ENCODE results near the gene KRT76.
"Not testable (repeated sequence)": the region's sequence is repeated elsewhere in the genome, so short reads cannot be mapped to it uniquely, and the experiment has no call there.

The KRT76 gene

DNA sequence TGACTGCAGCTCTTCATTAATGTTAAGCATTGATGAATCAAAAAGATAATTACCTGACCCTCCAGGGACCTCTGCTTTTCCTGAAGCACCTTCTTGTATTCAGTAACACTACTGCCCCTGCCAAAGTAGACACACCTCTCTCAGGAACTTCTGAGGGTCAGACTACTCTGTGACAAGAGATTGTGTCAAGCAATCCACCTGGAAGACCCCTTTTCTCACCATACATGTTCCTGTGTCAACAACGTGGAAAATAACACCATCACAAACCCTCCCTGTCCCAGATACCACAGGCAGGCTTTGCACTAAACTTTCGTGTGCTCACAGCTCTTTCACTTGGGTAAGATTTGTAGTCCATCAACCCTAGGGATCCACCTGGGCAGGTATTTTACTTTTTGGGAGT lies 13.2 kb downstream of the KRT76 start:
- Histone ChIP-seq H3K36me3 (ENCODE audit: control insufficient read depth, insufficient read depth, low read length) (no peaks in the 10 kb centered on the region), H3K9ac (ENCODE audit: low read depth, low read length) (no peak overlapping the region), H3K27me3 (ENCODE audit: control insufficient read depth, insufficient read depth, low read length) (no peaks in the 10 kb centered on the region), H3K4me1 (ENCODE audit: control insufficient read depth, insufficient read depth, low read length) (no peaks in the 10 kb centered on the region), H3K27ac (ENCODE audit: low read depth, low read length) (no peak overlapping the region), H3K4me3 (ENCODE audit: low read depth, low read length) (no peak overlapping the region), H3K9me3 (ENCODE audit: control insufficient read depth, insufficient read depth, low read length) (peaks cover 21% of the 10 kb centered on the region)

- Histone ChIP-seq H3K36me3 (ENCODE audit: control insufficient read depth, insufficient read depth, low read length) (no peaks in the 10 kb centered on the region), H3K27me3 (ENCODE audit: control insufficient read depth, insufficient read depth, low read length) (no peaks in the 10 kb centered on the region), H3K4me3 (ENCODE audit: low read depth, low read length) (no peak overlapping the region), H3K9ac (ENCODE audit: low read depth, low read length) (no peak overlapping the region), H3K4me1 (ENCODE audit: control insufficient read depth, insufficient read depth, low read length) (no peaks in the 10 kb centered on the region), H3K9me3 (ENCODE audit: control insufficient read depth, insufficient read depth, low read length) (peaks cover 21% of the 10 kb centered on the region), H3K27ac (ENCODE audit: low read depth, low read length) (no peak overlapping the region)
These were observed 14.0 kb downstream of the KRT76 start for GRCh38 chr12:52763036-52763659.

DNA sequence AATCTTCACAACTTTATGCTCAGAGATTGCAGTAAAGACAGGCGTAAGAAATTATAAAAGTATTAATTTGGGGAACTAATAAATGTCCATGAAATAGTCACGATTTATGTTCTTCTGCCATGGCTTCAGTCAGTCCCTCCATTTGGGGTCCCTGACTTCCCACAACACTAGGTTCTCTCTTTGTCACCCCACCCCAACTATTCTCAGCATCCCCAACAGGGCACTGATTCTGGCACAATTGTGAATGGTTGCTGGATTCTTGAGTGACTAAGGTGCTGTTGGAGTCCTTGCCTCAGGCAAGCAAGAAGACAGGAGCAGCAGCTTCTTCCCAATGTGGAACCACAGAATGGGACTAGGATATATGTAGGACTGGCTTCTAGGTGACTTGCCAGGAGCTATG lies 15.3 kb downstream of the KRT76 start:
- Histone ChIP-seq H3K4me1 (ENCODE audit: control insufficient read depth, insufficient read depth, low read length) (no peaks in the 10 kb centered on the region), H3K4me3 (ENCODE audit: low read depth, low read length) (no peak overlapping the region), H3K36me3 (ENCODE audit: control insufficient read depth, insufficient read depth, low read length) (no peaks in the 10 kb centered on the region), H3K27ac (ENCODE audit: low read depth, low read length) (no peak overlapping the region), H3K9me3 (ENCODE audit: control insufficient read depth, insufficient read depth, low read length) (peaks cover 21% of the 10 kb centered on the region), H3K27me3 (ENCODE audit: control insufficient read depth, insufficient read depth, low read length) (no peaks in the 10 kb centered on the region; the same call in 1 of the 2 replicates), H3K9ac (ENCODE audit: low read depth, low read length) (no peak overlapping the region)

DNA sequence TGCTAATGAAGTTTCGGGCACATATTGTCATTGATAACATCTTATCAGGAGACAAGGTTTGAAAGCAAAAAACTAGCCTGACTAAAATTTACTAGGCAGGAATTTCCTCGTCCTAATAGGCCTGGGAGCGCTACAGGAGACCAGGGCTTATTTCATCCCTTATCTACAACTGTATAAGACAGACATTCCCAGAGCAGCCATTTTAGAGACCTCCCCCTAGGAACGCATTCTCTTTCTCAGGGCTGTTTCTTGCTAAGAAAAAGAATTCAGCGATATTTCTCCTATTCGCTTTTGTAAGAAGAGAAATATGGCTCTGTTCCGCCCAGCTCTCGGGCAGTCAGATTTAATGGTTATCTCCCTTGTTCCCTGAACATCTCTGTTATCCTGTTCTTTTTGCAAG lies 15.9 kb downstream of the KRT76 start:
- not testable (repeated sequence) for H3K4me1 ChIP-seq (ENCODE audit: control insufficient read depth, insufficient read depth, low read length); H3K27me3 ChIP-seq (ENCODE audit: control insufficient read depth, insufficient read depth, low read length); H3K27ac ChIP-seq (ENCODE audit: low read depth, low read length); H3K4me3 ChIP-seq (ENCODE audit: low read depth, low read length); H3K36me3 ChIP-seq (ENCODE audit: control insufficient read depth, insufficient read depth, low read length); H3K9ac ChIP-seq (ENCODE audit: low read depth, low read length)
- H3K9me3 ChIP-seq (ENCODE audit: control insufficient read depth, insufficient read depth, low read length): peaks cover 21% of the 10 kb centered on the region

- Histone ChIP-seq H3K27me3 (ENCODE audit: control insufficient read depth, insufficient read depth, low read length) (no peaks in the 10 kb centered on the region; the same call in none of the 2 replicates), H3K4me1 (ENCODE audit: control insufficient read depth, insufficient read depth, low read length) (no peaks in the 10 kb centered on the region), H3K9me3 (ENCODE audit: control insufficient read depth, insufficient read depth, low read length) (peaks cover 21% of the 10 kb centered on the region), H3K9ac (ENCODE audit: low read depth, low read length) (no peak overlapping the region), H3K36me3 (ENCODE audit: control insufficient read depth, insufficient read depth, low read length) (no peaks in the 10 kb centered on the region), H3K27ac (ENCODE audit: low read depth, low read length) (no peak overlapping the region), H3K4me3 (ENCODE audit: low read depth, low read length) (no peak overlapping the region)
These were observed 16.5 kb downstream of the KRT76 start for GRCh38 chr12:52760623-52761022.

DNA sequence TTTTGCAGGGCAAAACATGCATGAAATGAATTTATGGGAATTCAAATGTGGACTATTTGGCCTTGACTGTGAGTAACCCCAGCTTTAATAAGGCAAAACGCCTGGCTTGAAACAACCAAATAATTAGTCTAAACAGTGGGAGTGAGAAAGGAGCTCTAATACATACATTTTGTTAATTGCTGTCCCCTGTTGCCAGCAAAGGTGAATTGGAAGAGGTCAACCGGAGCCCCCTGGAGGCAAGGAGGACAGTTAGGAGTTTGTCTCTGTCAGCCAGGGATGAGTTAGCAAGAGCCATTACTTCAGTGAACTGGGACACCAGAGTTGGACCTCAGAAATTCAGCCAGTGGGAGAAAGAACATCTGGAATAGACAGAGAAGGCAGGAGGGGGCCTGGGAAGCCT lies 17.4 kb downstream of the KRT76 start:
- no peak overlapping the region for H3K9ac ChIP-seq (ENCODE audit: low read depth, low read length)
- no peaks in the 10 kb centered on the region; the same call in none of the 2 replicates for H3K27me3 ChIP-seq (ENCODE audit: control insufficient read depth, insufficient read depth, low read length)
- peaks cover 21% of the 10 kb centered on the region for H3K9me3 ChIP-seq (ENCODE audit: control insufficient read depth, insufficient read depth, low read length)
- no peak overlapping the region for H3K27ac ChIP-seq (ENCODE audit: low read depth, low read length)
- H3K4me1 ChIP-seq (ENCODE audit: control insufficient read depth, insufficient read depth, low read length): no peaks in the 10 kb centered on the region
- H3K4me3 ChIP-seq (ENCODE audit: low read depth, low read length): no peak overlapping the region
- no peaks in the 10 kb centered on the region for H3K36me3 ChIP-seq (ENCODE audit: control insufficient read depth, insufficient read depth, low read length)

DNA sequence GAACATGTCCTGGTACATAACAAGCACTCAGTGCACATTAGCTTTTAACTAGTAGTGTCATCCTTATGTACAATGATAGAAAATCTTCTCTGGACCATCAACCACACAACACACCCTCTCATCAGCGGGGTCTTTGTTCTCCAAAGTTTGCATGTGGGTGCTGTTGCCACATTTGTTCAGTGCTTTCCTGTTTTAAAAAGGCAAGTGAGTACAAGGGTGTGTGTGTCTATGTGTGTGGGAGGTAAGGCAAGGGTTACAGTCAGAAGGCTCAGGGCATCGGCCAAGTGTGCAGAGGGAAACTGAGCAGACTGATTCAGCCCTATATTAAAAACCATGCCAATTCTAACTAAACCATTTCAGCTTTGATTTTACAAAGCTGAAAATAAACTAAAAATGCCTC lies 17.9 kb downstream of the KRT76 start:
- Histone ChIP-seq H3K9ac (ENCODE audit: low read depth, low read length) (no peak overlapping the region), H3K4me3 (ENCODE audit: low read depth, low read length) (no peak overlapping the region), H3K27me3 (ENCODE audit: control insufficient read depth, insufficient read depth, low read length) (no peaks in the 10 kb centered on the region; the same call in none of the 2 replicates)

GRCh38 chr12:52757449-52758176 lies 19.5 kb downstream of the KRT76 start:
- peaks cover 16% of the 10 kb centered on the region for H3K9me3 ChIP-seq (ENCODE audit: control insufficient read depth, insufficient read depth, low read length)
- no peaks in the 10 kb centered on the region for H3K4me1 ChIP-seq (ENCODE audit: control insufficient read depth, insufficient read depth, low read length)
- H3K27ac ChIP-seq (ENCODE audit: low read depth, low read length): no peak overlapping the region
- H3K27me3 ChIP-seq (ENCODE audit: control insufficient read depth, insufficient read depth, low read length): no peaks in the 10 kb centered on the region; the same call in none of the 2 replicates
- no peak overlapping the region for H3K9ac ChIP-seq (ENCODE audit: low read depth, low read length)
- no peak overlapping the region for H3K4me3 ChIP-seq (ENCODE audit: low read depth, low read length)
- no peaks in the 10 kb centered on the region for H3K36me3 ChIP-seq (ENCODE audit: control insufficient read depth, insufficient read depth, low read length)

More for the DNA sequence above, 17.9 kb downstream of the KRT76 start:
- H3K27ac ChIP-seq (ENCODE audit: low read depth, low read length): no peak overlapping the region
- H3K4me1 ChIP-seq (ENCODE audit: control insufficient read depth, insufficient read depth, low read length): no peaks in the 10 kb centered on the region
- no peaks in the 10 kb centered on the region for H3K36me3 ChIP-seq (ENCODE audit: control insufficient read depth, insufficient read depth, low read length)
- H3K9me3 ChIP-seq (ENCODE audit: control insufficient read depth, insufficient read depth, low read length): peaks cover 21% of the 10 kb centered on the region

GRCh38 chr12:52756281-52756960 lies 20.7 kb downstream of the KRT76 start:
- Histone ChIP-seq H3K27me3 (ENCODE audit: control insufficient read depth, insufficient read depth, low read length) (no peaks in the 10 kb centered on the region; the same call in none of the 2 replicates), H3K4me1 (ENCODE audit: control insufficient read depth, insufficient read depth, low read length) (no peaks in the 10 kb centered on the region), H3K9ac (ENCODE audit: low read depth, low read length) (no peak overlapping the region), H3K4me3 (ENCODE audit: low read depth, low read length) (no peak overlapping the region), H3K9me3 (ENCODE audit: control insufficient read depth, insufficient read depth, low read length) (peaks cover 9% of the 10 kb centered on the region), H3K27ac (ENCODE audit: low read depth, low read length) (no peak overlapping the region), H3K36me3 (ENCODE audit: control insufficient read depth, insufficient read depth, low read length) (no peaks in the 10 kb centered on the region)

DNA sequence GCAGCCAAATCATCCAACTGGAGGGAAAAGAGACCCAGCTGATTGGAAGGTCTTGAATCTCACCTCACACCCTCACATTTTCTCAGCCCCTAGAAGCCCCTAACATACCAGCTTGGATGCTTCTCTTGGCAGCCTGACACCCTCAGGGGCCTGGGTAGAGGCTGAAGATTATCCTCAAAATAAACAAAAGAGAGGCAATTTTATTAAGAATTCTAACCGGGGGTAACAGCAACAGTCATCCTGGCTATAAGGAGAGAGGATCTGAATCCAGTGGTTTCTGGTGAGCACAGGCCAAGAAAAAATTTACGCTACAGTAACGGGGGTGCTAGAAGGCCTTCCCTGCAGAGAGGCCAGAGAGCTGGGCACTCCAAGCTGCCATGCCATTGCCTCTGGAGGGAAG lies 21.6 kb downstream of the KRT76 start:
- H3K9me3 ChIP-seq (ENCODE audit: control insufficient read depth, insufficient read depth, low read length): peaks cover 6% of the 10 kb centered on the region
- H3K4me1 ChIP-seq (ENCODE audit: control insufficient read depth, insufficient read depth, low read length): no peaks in the 10 kb centered on the region

GRCh38 chr12:52754135-52754534 lies 23.0 kb downstream of the KRT76 start:
- Histone ChIP-seq H3K9ac (ENCODE audit: low read depth, low read length) (no peak overlapping the region), H3K9me3 (ENCODE audit: control insufficient read depth, insufficient read depth, low read length) (no peaks in the 10 kb centered on the region; the same call in 1 of the 2 replicates), H3K4me3 (ENCODE audit: low read depth, low read length) (no peak overlapping the region), H3K36me3 (ENCODE audit: control insufficient read depth, insufficient read depth, low read length) (no peaks in the 10 kb centered on the region), H3K27me3 (ENCODE audit: control insufficient read depth, insufficient read depth, low read length) (no peaks in the 10 kb centered on the region; the same call in none of the 2 replicates), H3K4me1 (ENCODE audit: control insufficient read depth, insufficient read depth, low read length) (no peaks in the 10 kb centered on the region), H3K27ac (ENCODE audit: low read depth, low read length) (no peak overlapping the region)

More for the DNA sequence above, 21.6 kb downstream of the KRT76 start:
- Histone ChIP-seq H3K4me3 (ENCODE audit: low read depth, low read length) (no peak overlapping the region), H3K36me3 (ENCODE audit: control insufficient read depth, insufficient read depth, low read length) (no peaks in the 10 kb centered on the region), H3K9ac (ENCODE audit: low read depth, low read length) (no peak overlapping the region), H3K27me3 (ENCODE audit: control insufficient read depth, insufficient read depth, low read length) (no peaks in the 10 kb centered on the region; the same call in none of the 2 replicates), H3K27ac (ENCODE audit: low read depth, low read length) (no peak overlapping the region)
